Measurements from ENCODE around the gene CD274. TPM values are rescaled to one million over a fixed set of nuclear protein-coding genes. Genes with fewer than 3 reads are reported as not detected.

The CD274 gene
- polyA plus RNA-seq, 3 donors: 0.24 to 0.84 TPM; not detected in 1

- peaks cover 0 to 2% (median 0%) of the 10 kb centered on the region in 3 donors for H3K27me3 Mint-ChIP-seq (ENCODE audit: low read depth in 3 of 3)
- Histone ChIP-seq H3K27ac (ENCODE audit: low read depth in 1 of 2, low read length in 2 of 2) (no peak overlapping the region), H3K79me2 (ENCODE audit: insufficient read depth, low read length) (no peaks in the 10 kb centered on the region), H4K20me1 (ENCODE audit: insufficient read depth, low read length) (no peaks in the 10 kb centered on the region), H3K4me1 (ENCODE audit: control insufficient read depth in 1 of 2, insufficient read depth in 2 of 2, low read length in 2 of 2) (peaks cover 49 to 64% of the 10 kb centered on the region in 2 donors), H3K9ac (ENCODE audit: insufficient read depth, low read length, poor library complexity, severe bottlenecking) (no peak overlapping the region), H3K36me3 (replicated peaks in 1 of 2; ENCODE audit: control insufficient read depth in 1 of 2, insufficient read depth in 2 of 2, low read length in 2 of 2) (no peaks in the 10 kb centered on the region), H2AFZ (ENCODE audit: insufficient read depth, low read depth, low read length, poor library complexity, severe bottlenecking) (no peak overlapping the region), H3K4me3 (replicated peaks in 1 of 3; ENCODE audit: low read depth in 2 of 3, low read length in 3 of 3) (no peak overlapping the region), H3K27me3 (ENCODE audit: control insufficient read depth in 2 of 2, insufficient read depth in 2 of 2, low read length in 2 of 2) (no peaks in the 10 kb centered on the region), H3K9me3 (replicated peaks in 1 of 2; ENCODE audit: control insufficient read depth in 1 of 2, insufficient read depth in 1 of 2, low read length in 2 of 2) (no peaks in the 10 kb centered on the region), H3K4me2 (replicated peaks; ENCODE audit: extremely low read depth, low read length, poor library complexity, severe bottlenecking) (no peak overlapping the region)
- peak overlapping the region in 1 of 2 donors; percentile 64 for H3K4me3 Mint-ChIP-seq
- H3K27ac Mint-ChIP-seq: peak overlapping the region in 5 of 7 donors; percentile 1 to 59 (median 22)
- H3K4me1 Mint-ChIP-seq: peaks cover 64% of the 10 kb centered on the region
- intact Hi-C loops (cut with micrococcal nuclease): loop anchor here (10.0 kb wide), 2 partner anchors 52 to 58 kb away; partner anchors contain the start of gene CD274 (in 2 of the 2)
- peaks cover 0 to 2% (median 0%) of the 10 kb centered on the region in 7 donors for H3K9me3 Mint-ChIP-seq
- TF ChIP-seq CTCF (IDR thresholded peaks at IDR 0.05): no peak
- WGBS (ENCODE audit: insufficient coverage): 100% methylated on average over 2 of the region's 2 CpGs
- DNase-seq: peak in 1 of 3 donors; percentile 19
- peaks cover 0 to 2% of the 10 kb centered on the region in 2 donors for H3K36me3 Mint-ChIP-seq
These were observed 62.5 kb downstream of the CD274 start for GRCh38 chr9:5512658-5513452.

GRCh38 chr9:5513966-5514616 is 63.7 kb downstream of the CD274 start:
- Histone ChIP-seq H3K9ac (ENCODE audit: insufficient read depth, low read length, poor library complexity, severe bottlenecking) (no peak overlapping the region), H3K4me1 (ENCODE audit: control insufficient read depth in 1 of 2, insufficient read depth in 2 of 2, low read length in 2 of 2) (peaks cover 58 to 69% of the 10 kb centered on the region in 2 donors), H3K27ac (ENCODE audit: low read depth in 1 of 2, low read length in 2 of 2) (no peak overlapping the region), H3K4me2 (replicated peaks; ENCODE audit: extremely low read depth, low read length, poor library complexity, severe bottlenecking) (no peak overlapping the region), H3K4me3 (replicated peaks in 1 of 3; ENCODE audit: low read depth in 2 of 3, low read length in 3 of 3) (no peak overlapping the region), H3K79me2 (ENCODE audit: insufficient read depth, low read length) (no peaks in the 10 kb centered on the region), H2AFZ (ENCODE audit: insufficient read depth, low read depth, low read length, poor library complexity, severe bottlenecking) (no peak overlapping the region), H3K27me3 (ENCODE audit: control insufficient read depth in 2 of 2, insufficient read depth in 2 of 2, low read length in 2 of 2) (no peaks in the 10 kb centered on the region), H4K20me1 (ENCODE audit: insufficient read depth, low read length) (no peaks in the 10 kb centered on the region), H3K9me3 (replicated peaks in 1 of 2; ENCODE audit: control insufficient read depth in 1 of 2, insufficient read depth in 1 of 2, low read length in 2 of 2) (no peaks in the 10 kb centered on the region), H3K36me3 (replicated peaks in 1 of 2; ENCODE audit: control insufficient read depth in 1 of 2, insufficient read depth in 2 of 2, low read length in 2 of 2) (no peaks in the 10 kb centered on the region)
- peaks cover 0 to 2% (median 0%) of the 10 kb centered on the region in 7 donors for H3K9me3 Mint-ChIP-seq
- no CpG with 5 or more reads among the region's 2 CpGs for WGBS (ENCODE audit: insufficient coverage)
- DNase-seq: no peak
- peaks cover 71% of the 10 kb centered on the region for H3K4me1 Mint-ChIP-seq
- peaks cover 0 to 2% (median 0%) of the 10 kb centered on the region in 3 donors for H3K27me3 Mint-ChIP-seq (ENCODE audit: low read depth in 3 of 3)
- peaks cover 0 to 2% of the 10 kb centered on the region in 2 donors for H3K36me3 Mint-ChIP-seq
- no peak for TF ChIP-seq CTCF (IDR thresholded peaks at IDR 0.05)
- H3K27ac Mint-ChIP-seq: peak overlapping the region in 1 of 7 donors; percentile 16
- intact Hi-C loops (cut with micrococcal nuclease): loop anchor here (10.0 kb wide), 2 partner anchors 51 to 59 kb away; partner anchors contain the start of gene CD274 (in 2 of the 2)
- H3K4me3 Mint-ChIP-seq: no peak overlapping the region
